LNCaP clone FGC (cell line): ENCODE measurements around the gene MMEL1.
"Not testable (repeated sequence)": the region's sequence is repeated elsewhere in the genome, so short reads cannot be mapped to it uniquely, and the experiment has no call there.

Experiments used
- DNase-seq: peaks from one replicate; pipeline ENCODE4 v3.0.0-alpha.2; 2011; ENCODE audit warnings: low read depth
- H3K4me3 ChIP-seq: 2 replicates; pipeline ENCODE4 v1.5.1; 2011; ENCODE audit warnings: mild to moderate bottlenecking, low read depth, low read length, control low read depth
- TF ChIP-seq, protein P1 (sequence below): IDR thresholded peaks from 2 replicates; pipeline ENCODE4 v1.5.1; 2012; ENCODE audit warnings: mild to moderate bottlenecking; ENCODE audit not compliant: control insufficient read depth, insufficient read depth; ENCODE audit errors: extremely low read depth

Gene MMEL1

DNA sequence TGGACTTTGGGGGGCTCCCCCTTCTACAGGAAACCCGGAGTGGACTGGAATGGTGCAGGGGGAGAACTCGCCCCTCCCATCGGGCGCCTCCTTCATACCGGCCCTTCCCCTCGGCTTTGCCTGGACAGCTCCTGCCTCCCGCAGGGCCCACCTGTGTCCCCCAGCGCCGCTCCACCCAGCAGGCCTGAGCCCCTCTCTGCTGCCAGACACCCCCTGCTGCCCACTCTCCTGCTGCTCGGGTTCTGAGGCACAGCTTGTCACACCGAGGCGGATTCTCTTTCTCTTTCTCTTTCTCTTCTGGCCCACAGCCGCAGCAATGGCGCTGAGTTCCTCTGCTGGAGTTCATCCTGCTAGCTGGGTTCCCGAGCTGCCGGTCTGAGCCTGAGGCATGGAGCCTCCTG lies 76.5 kb downstream of the MMEL1 start, which contains the start of gene TNFRSF14:
TNFRSF14 (plus strand) TSS at position 95 of the 401 bp plus-strand sequence; CDS start at position 389, 294 bp downstream.
- no peak for DNase-seq
- TF ChIP-seq, protein P1, sequence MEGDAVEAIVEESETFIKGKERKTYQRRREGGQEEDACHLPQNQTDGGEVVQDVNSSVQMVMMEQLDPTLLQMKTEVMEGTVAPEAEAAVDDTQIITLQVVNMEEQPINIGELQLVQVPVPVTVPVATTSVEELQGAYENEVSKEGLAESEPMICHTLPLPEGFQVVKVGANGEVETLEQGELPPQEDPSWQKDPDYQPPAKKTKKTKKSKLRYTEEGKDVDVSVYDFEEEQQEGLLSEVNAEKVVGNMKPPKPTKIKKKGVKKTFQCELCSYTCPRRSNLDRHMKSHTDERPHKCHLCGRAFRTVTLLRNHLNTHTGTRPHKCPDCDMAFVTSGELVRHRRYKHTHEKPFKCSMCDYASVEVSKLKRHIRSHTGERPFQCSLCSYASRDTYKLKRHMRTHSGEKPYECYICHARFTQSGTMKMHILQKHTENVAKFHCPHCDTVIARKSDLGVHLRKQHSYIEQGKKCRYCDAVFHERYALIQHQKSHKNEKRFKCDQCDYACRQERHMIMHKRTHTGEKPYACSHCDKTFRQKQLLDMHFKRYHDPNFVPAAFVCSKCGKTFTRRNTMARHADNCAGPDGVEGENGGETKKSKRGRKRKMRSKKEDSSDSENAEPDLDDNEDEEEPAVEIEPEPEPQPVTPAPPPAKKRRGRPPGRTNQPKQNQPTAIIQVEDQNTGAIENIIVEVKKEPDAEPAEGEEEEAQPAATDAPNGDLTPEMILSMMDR: no peak
- peak within 1 kb of the TSS; percentile 42 for H3K4me3 ChIP-seq

DNA sequence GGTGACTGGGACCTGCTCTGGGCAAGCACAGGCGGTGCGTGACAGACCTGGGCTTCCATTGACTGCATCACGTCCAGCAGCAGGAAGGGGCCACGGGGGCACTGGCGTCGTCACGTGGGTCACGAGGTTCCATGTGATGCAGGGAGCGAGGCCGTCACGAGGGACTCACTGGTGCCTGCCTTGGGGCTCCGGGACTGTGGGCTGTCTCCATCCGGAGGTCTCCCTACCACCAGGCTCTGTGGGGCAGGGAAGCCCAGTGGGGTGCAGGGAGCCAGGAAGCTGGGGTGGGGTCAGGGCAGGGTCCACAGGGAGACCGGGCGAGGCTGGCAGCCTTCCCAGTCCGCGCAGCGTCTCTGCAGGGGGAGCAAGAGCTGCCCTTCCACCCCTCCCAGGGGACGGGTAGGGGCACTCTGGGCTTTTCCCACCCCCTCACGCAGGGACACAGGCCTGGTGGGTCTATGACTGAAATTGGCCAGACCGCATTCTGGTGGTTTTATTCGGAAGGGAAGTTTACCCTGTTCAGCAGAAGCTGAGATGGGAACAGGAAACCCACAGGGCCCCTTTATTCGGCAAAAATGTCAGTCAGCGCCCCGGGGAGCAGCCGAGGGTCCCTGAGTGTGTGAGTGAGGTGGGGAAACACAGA lies 77.1 kb downstream of the MMEL1 start:
- peak overlapping the region; percentile 42 for H3K4me3 ChIP-seq
- TF ChIP-seq, protein P1: no peak
- no peak for DNase-seq

GRCh38 chr1:2554621-2555387 lies 78.0 kb downstream of the MMEL1 start:
- TF ChIP-seq, protein P1: 0 out of 2 replicates have a peak, but pooled peaks have one; percentile 16
- no peak for DNase-seq
- no peak overlapping the region for H3K4me3 ChIP-seq

GRCh38 chr1:2553871-2554620 lies 78.8 kb downstream of the MMEL1 start:
- DNase-seq: no peak
- no peak overlapping the region for H3K4me3 ChIP-seq
- TF ChIP-seq, protein P1: no peak

DNA sequence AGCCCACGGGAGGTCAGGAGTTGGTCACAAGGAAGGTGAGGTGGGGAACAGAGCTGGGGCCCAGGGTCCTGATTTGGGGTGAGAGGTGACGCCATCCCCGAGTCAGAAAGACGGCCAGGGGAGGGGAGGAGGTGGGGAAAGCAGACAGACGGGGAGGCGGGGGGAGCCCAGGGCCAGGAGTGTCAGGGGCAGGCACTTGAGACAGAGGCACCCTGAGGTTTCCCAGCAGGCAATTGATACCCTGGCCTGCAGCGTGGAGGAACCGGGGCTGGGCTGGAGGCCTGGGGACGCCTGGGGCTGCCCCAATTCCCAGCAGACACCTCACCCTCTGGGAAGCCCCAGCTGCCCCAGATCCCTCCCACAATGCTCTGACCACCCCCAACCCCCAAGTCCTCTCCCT lies 79.7 kb downstream of the MMEL1 start:
- not testable (repeated sequence) for H3K4me3 ChIP-seq, DNase-seq

DNA sequence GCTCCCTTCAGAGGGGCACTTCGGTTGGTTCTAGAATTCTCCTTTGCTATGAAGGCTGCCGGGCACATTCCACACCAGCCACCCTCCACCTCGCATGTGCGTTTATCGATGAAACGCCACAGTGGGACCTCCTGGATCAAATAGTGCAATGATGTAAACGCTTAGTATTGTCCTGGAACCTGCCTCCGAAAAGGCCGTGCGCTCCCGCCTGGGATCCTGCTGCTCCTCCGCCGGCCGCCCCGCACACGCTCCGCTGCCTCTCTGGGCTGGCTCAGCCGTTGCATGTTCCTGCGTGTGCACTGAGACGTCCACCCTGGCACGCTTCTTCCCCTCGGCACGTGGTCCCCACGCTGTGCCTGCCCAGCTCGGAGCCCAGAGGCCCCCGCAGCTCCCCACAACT lies 80.6 kb downstream of the MMEL1 start:
- H3K4me3 ChIP-seq: no peak overlapping the region
- DNase-seq: no peak
- TF ChIP-seq, protein P1: no peak

- H3K4me3 ChIP-seq, DNase-seq: not testable (repeated sequence)
Measured at GRCh38 chr1:2551544-2551943, 81.3 kb downstream of the MMEL1 start.

- not testable (repeated sequence) for DNase-seq, H3K4me3 ChIP-seq
Measured at GRCh38 chr1:2550309-2550861, 82.4 kb downstream of the MMEL1 start.

DNA sequence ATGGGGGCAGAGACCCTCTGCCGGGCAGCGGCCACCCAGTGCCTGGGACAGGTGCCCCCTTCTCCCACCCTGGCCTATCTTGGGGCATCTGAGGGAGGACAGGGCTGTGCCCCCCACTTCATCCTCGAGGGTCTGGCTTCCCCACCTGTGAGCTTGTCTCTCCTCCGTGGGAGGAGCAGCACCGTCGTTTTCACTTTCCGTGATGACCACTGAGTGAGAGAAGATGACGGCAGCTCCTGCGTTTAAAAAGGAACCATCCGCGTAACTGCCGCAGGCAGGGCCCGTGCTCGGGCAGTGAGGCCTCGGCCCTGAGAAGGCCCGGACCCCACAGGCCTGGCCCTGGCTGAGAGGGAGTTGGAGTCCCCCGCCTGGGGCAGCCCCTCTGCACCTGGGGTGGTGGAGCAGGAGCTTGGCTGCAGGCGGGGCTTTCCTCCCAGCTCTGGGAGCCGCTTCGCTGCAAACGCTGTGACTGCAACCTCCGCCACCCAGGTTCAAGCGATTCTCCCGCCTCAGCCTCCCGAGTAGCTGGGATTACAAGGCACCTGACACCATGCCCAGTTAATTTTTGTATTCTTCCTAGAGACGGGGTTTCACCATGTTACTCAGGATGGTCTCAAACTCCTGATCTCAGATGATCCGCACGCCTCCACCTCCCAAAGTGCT lies 83.3 kb downstream of the MMEL1 start:
- DNase-seq: not testable (repeated sequence)
- H3K4me3 ChIP-seq: peak overlapping the region; percentile 70
